ENCODE measurements around the gene DSG1.

- TF ChIP-seq CTCF (IDR thresholded peaks at IDR 0.05) (no peak), POLR2A (IDR thresholded peaks at IDR 0.05) (no peak)
Observed at GRCh38 chr18:31317860-31318259, at the start of gene DSG1.
